CD4-positive, alpha-beta T cell (primary cell): ENCODE data around the gene ZBTB11. TPM values are rescaled to one million over a fixed set of nuclear protein-coding genes. Genes with fewer than 3 reads are reported as not detected.
"Not testable (repeated sequence)": the region's sequence is repeated elsewhere in the genome, so short reads cannot be mapped to it uniquely, and the experiment has no call there.

Source experiments
- ATAC-seq: fragments of 200-7000 bp; cut with Tn5 transposase; one replicate; pipeline ENCODE4 v1.10.0; 2022; ENCODE audit warnings: mild to moderate bottlenecking; ENCODE audit not compliant: poor library complexity
- CTCF ChIA-PET: fragments of 350-600 bp; sonication (Branson Sonifier 250); formaldehyde crosslinking; loops from one replicate; lab custom pipeline; 2021; ENCODE audit warnings: antibody characterized with exemption, inconsistent platforms; lab: Charles Lee
- POLR2A ChIA-PET: fragments of 350-600 bp; sonication (Branson Sonifier 250); formaldehyde crosslinking; loops from one replicate; lab custom pipeline; 2021; ENCODE audit warnings: antibody characterized with exemption, inconsistent platforms; lab: Charles Lee
- DNase-seq, 14 experiments: peaks; one replicate each; pipeline ENCODE4 v3.0.0-alpha.2; 2013 to 2020; ENCODE audit warnings: mixed read lengths in 2 of 14
- H3K27ac ChIP-seq, 2 donors: one replicate each; pipeline versions ENCODE4 v1.5.1 to v1.7.0; 2013; ENCODE audit warnings: low read length in 2 of 2, low read depth in 1 of 2, mild to moderate bottlenecking in 1 of 2
- H3K27me3 ChIP-seq, 2 experiments: 1 replicate in 1 of 2; 2 replicates in 1 of 2; pipeline versions ENCODE4 v1.6.1 to v1.7.0; 2013; ENCODE audit warnings: low read length in 2 of 2, control low read depth in 1 of 2, mild to moderate bottlenecking in 1 of 2, moderate library complexity in 1 of 2; ENCODE audit not compliant: insufficient read depth in 2 of 2, control insufficient read depth in 1 of 2
- H3K36me3 ChIP-seq: one replicate; pipeline ENCODE4 v1.6.1; 2013; ENCODE audit warnings: low read length, control low read depth; ENCODE audit not compliant: insufficient read depth
- H3K4me1 ChIP-seq: one replicate; pipeline ENCODE4 v1.6.1; 2013; ENCODE audit warnings: low read length, control low read depth; ENCODE audit not compliant: insufficient read depth
- H3K4me3 ChIP-seq: one replicate; pipeline ENCODE4 v1.5.1; 2013; ENCODE audit warnings: mild to moderate bottlenecking, low read length, moderate library complexity
- H3K9me3 ChIP-seq, 2 experiments: 1 replicate in 1 of 2; 2 replicates in 1 of 2; pipeline versions ENCODE4 v1.6.1 to v1.7.0; 2013; ENCODE audit warnings: low read length in 2 of 2, mild to moderate bottlenecking in 2 of 2, control low read depth in 1 of 2, moderate library complexity in 1 of 2; ENCODE audit not compliant: control insufficient read depth in 1 of 2, insufficient read depth in 1 of 2
- H3K27ac Mint-ChIP-seq: one replicate; pipeline ENCODE4 v1.8.0; 2020; ENCODE audit warnings: mixed read lengths
- H3K27me3 Mint-ChIP-seq: one replicate; pipeline ENCODE4 v1.8.0; 2021; ENCODE audit warnings: mixed read lengths
- H3K36me3 Mint-ChIP-seq: one replicate; pipeline ENCODE4 v1.8.0; 2021; ENCODE audit warnings: low read depth, mixed read lengths
- H3K4me1 Mint-ChIP-seq: one replicate; pipeline ENCODE4 v1.8.0; 2021; ENCODE audit warnings: low read depth, mixed read lengths
- H3K4me3 Mint-ChIP-seq: one replicate; pipeline ENCODE4 v1.8.0; 2020; ENCODE audit warnings: mild to moderate bottlenecking, mixed read lengths
- H3K9me3 Mint-ChIP-seq: one replicate; pipeline ENCODE4 v1.8.0; 2020; ENCODE audit warnings: mixed read lengths
- intact Hi-C, 2 experiments: fragments of 100-400 bp; cut with DNase I in 1 of 2; cut with micrococcal nuclease in 1 of 2; formaldehyde crosslinking; loops; one replicate each; pipeline versions ENCODE4 v1.15.1 to v1.9.0; 2023 to 2025; cut with DNase I, micrococcal nuclease
- total RNA-seq, 174 experiments: library from RNA in 2 of 174; stranded (reverse) in 2 of 174; gene quantifications; one replicate each; pipeline ENCODE4 v1.2.3 and lab custom pipeline; 2021 to 2026
- TF ChIP-seq, protein P1 (sequence below): fragments of 200-600 bp; IDR thresholded peaks from one replicate; pipeline ENCODE4 v1.8.0; 2022; ENCODE audit warnings: antibody characterized with exemption, mild to moderate bottlenecking

ZBTB11 gene
- total RNA-seq, 2 experiments from 2014 or later = 73.5 to 76.6 TPM

GRCh38 chr3:101685870-101686307 lies 9.0 kb upstream of the ZBTB11 start:
- peaks cover 49% of the 10 kb centered on the region for H3K4me1 Mint-ChIP-seq
- CTCF ChIA-PET = interaction anchor here (1.1 to 4.6 kb wide), 4 partner anchors 9 to 117 kb away, joined by 4 to 29 read pairs (median 6); partner anchors contain the start of genes PCNP and ZBTB11

DNA sequence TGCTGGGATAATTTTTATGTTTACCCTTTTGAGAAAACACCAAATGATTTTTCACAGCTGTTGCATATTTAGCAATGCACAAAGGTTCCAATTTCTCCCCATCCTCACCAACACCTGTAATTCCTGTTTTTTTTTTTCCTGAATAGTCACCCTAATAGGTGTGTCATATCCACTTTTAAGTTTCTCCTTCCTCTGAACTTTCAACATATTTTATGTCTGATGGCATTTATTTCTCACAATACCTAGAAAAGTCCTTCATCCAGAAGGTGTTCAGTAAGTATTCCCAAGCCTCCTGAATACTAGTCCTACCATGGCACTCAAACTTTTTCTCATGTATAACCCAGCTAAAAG lies 8.1 kb upstream of the ZBTB11 start:
- ATAC-seq (no peak), DNase-seq (no peak)
- H3K36me3 Mint-ChIP-seq = peaks cover 69% of the 10 kb centered on the region
- POLR2A ChIA-PET = interaction anchor here (0.6 to 4.4 kb wide), 11 partner anchors 8 to 1307 kb away, joined by 3 to 140 read pairs (median 6); partner anchors contain the start of genes CEP97, NXPE3, PCNP and ZBTB11
- H3K27me3 Mint-ChIP-seq = no peaks in the 10 kb centered on the region
- H3K4me1 ChIP-seq = peaks cover 30% of the 10 kb centered on the region
- no peaks in the 10 kb centered on the region for H3K27me3 ChIP-seq
- TF ChIP-seq, protein P1, sequence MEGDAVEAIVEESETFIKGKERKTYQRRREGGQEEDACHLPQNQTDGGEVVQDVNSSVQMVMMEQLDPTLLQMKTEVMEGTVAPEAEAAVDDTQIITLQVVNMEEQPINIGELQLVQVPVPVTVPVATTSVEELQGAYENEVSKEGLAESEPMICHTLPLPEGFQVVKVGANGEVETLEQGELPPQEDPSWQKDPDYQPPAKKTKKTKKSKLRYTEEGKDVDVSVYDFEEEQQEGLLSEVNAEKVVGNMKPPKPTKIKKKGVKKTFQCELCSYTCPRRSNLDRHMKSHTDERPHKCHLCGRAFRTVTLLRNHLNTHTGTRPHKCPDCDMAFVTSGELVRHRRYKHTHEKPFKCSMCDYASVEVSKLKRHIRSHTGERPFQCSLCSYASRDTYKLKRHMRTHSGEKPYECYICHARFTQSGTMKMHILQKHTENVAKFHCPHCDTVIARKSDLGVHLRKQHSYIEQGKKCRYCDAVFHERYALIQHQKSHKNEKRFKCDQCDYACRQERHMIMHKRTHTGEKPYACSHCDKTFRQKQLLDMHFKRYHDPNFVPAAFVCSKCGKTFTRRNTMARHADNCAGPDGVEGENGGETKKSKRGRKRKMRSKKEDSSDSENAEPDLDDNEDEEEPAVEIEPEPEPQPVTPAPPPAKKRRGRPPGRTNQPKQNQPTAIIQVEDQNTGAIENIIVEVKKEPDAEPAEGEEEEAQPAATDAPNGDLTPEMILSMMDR = no peak
- H3K36me3 ChIP-seq = peaks cover 58% of the 10 kb centered on the region
- H3K9me3 Mint-ChIP-seq = no peaks in the 10 kb centered on the region
- H3K9me3 ChIP-seq = no peaks in the 10 kb centered on the region
- H3K4me3 Mint-ChIP-seq = peak overlapping the region; percentile 99
- CTCF ChIA-PET = interaction anchor here (1.5 to 4.6 kb wide), 4 partner anchors 8 to 118 kb away, joined by 4 to 29 read pairs (median 6); partner anchors contain the start of gene ZBTB11
- intact Hi-C loops = loop anchor here (5.0 to 10.0 kb wide), 6 partner anchors 37 to 1420 kb away; partner anchors contain the start of genes CEP97 (in 1 of the 2), NFKBIZ (in 1 of the 2) and TBC1D23 (in 1 of the 2)
- peak overlapping the region; percentile 87 to 94 for H3K27ac ChIP-seq
- peaks cover 54% of the 10 kb centered on the region for H3K4me1 Mint-ChIP-seq
- H3K4me3 ChIP-seq = peak overlapping the region; percentile 91
- peak overlapping the region; percentile 99 for H3K27ac Mint-ChIP-seq

More at GRCh38 chr3:101685870-101686307, 9.0 kb upstream of the ZBTB11 start:
- peak overlapping the region; percentile 99 for H3K4me3 Mint-ChIP-seq
- intact Hi-C loops = loop anchor here (1.0 to 10.0 kb wide), 7 partner anchors 9 to 1421 kb away; partner anchors contain the start of genes ZBTB11 (in 2 of the 2), CEP97 (in 1 of the 2), NFKBIZ (in 1 of the 2) and TBC1D23 (in 1 of the 2)
- DNase-seq = peak in 4 of 14 experiments; percentile 7 to 40 (median 26)
- Histone ChIP-seq H3K4me3 (peak overlapping the region; percentile 91), H3K4me1 (peaks cover 30% of the 10 kb centered on the region), H3K9me3 (no peaks in the 10 kb centered on the region), H3K27me3 (no peaks in the 10 kb centered on the region), H3K36me3 (peaks cover 49% of the 10 kb centered on the region), H3K27ac (peak overlapping the region; percentile 87 to 94)
- peak; percentile 5 for ATAC-seq
- peak overlapping the region; percentile 99 for H3K27ac Mint-ChIP-seq
- H3K9me3 Mint-ChIP-seq = no peaks in the 10 kb centered on the region
- peaks cover 60% of the 10 kb centered on the region for H3K36me3 Mint-ChIP-seq
- POLR2A ChIA-PET = interaction anchor here (0.6 to 4.4 kb wide), 15 partner anchors 9 to 168 kb away, joined by 3 to 140 read pairs (median 10); partner anchors contain the start of genes CEP97, NFKBIZ, NXPE3 and PCNP
- no peaks in the 10 kb centered on the region for H3K27me3 Mint-ChIP-seq
- TF ChIP-seq, protein P1 = no peak

GRCh38 chr3:101680466-101680865 lies 3.5 kb upstream of the ZBTB11 start:
- intact Hi-C loops = loop anchor here in 1 of 2 experiments (10.0 kb wide), 3 partner anchors 966 to 1416 kb away; partner anchors contain the start of gene TBC1D23
- H3K4me1 ChIP-seq = peaks cover 34% of the 10 kb centered on the region
- H3K27ac ChIP-seq = no peak overlapping the region
- Mint-ChIP-seq H3K4me3 (peak overlapping the region; percentile 20), H3K27me3 (peaks cover 3% of the 10 kb centered on the region), H3K27ac (no peak overlapping the region), H3K9me3 (no peaks in the 10 kb centered on the region), H3K4me1 (peaks cover 46% of the 10 kb centered on the region), H3K36me3 (peaks cover 76% of the 10 kb centered on the region)
- ChIA-PET CTCF (no interaction called here), POLR2A (interaction anchor here (1.3 kb wide), 1 partner anchor 44 kb away, joined by 3 read pairs; the partner anchor contains the start of gene CEP97)
- DNase-seq (no peak), ATAC-seq (no peak)
- H3K36me3 ChIP-seq = peaks cover 54% of the 10 kb centered on the region
- TF ChIP-seq, protein P1 = no peak
- H3K9me3 ChIP-seq = no peaks in the 10 kb centered on the region
- no peaks in the 10 kb centered on the region for H3K27me3 ChIP-seq
- H3K4me3 ChIP-seq = no peak overlapping the region

GRCh38 chr3:101678837-101679236 lies 1.9 kb upstream of the ZBTB11 start:
- H3K9me3 ChIP-seq, H3K4me3 ChIP-seq, DNase-seq, CTCF ChIA-PET, H3K27me3 ChIP-seq, ATAC-seq, H3K27ac ChIP-seq, H3K27me3 Mint-ChIP-seq, H3K9me3 Mint-ChIP-seq, H3K4me3 Mint-ChIP-seq, H3K27ac Mint-ChIP-seq: not testable (repeated sequence)
- Histone ChIP-seq H3K36me3 (peaks cover 37% of the 10 kb centered on the region), H3K4me1 (peaks cover 36% of the 10 kb centered on the region)
- H3K36me3 Mint-ChIP-seq = peaks cover 70% of the 10 kb centered on the region
- peaks cover 49% of the 10 kb centered on the region for H3K4me1 Mint-ChIP-seq
- intact Hi-C loops = loop anchor here in 1 of 2 experiments (5.0 kb wide), 1 partner anchor 48 kb away; no protein-coding TSS in a partner anchor
- POLR2A ChIA-PET = interaction anchor here (1.2 to 5.2 kb wide), 3 partner anchors 46 to 104 kb away, joined by 3 to 72 read pairs (median 34); partner anchors contain the start of genes CEP97, NXPE3 and PCNP
